ENCODE data around the gene CD37.
"Not testable (repeated sequence)": the region's sequence is repeated elsewhere in the genome, so short reads cannot be mapped to it uniquely, and the experiment has no call there.

The CD37 gene

DNA sequence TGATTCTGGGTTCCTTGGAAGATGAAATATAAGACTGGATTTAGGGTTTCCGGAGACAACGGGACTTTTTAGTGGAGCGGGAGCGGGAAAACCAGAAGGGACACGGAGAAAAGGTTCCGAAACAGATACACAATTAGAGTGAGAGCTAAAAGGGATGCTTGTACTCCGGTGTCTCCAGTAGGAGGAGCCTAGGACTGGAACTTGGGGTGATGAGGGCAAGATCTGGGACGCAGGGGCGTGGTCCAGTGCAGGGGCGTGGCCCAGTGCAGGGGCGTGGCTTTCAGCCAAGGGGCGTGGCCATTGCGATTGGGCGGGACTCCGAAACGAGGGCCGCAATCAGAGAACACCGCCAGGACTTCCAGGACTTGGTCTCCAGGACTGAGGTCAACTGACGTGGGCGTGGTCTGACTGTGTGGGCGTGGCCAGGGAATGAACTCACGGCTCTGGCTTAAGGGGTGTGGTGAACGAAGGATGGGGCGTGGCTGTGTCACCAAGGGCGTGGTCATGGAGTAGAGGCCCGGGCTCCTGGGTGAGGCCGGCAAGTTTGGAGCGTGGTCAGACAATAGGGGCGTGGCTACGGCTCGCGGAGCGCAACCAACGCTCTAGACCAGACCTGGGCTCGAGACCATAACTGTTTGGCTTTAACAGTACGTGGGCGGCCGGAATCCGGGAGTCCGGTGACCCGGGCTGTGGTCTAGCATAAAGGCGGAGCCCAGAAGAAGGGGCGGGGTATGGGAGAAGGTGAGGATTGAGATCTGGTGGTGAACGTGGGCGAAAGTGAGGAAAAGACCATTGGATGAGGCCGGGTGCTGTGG, 28.3 kb downstream of the CD37 start, which contains the start of gene DKKL1:
DKKL1 (plus strand) TSS at position 610 of the 815 bp plus-strand sequence; CDS start at position 732, 122 bp downstream.
- TF ChIP-seq, protein P1, sequence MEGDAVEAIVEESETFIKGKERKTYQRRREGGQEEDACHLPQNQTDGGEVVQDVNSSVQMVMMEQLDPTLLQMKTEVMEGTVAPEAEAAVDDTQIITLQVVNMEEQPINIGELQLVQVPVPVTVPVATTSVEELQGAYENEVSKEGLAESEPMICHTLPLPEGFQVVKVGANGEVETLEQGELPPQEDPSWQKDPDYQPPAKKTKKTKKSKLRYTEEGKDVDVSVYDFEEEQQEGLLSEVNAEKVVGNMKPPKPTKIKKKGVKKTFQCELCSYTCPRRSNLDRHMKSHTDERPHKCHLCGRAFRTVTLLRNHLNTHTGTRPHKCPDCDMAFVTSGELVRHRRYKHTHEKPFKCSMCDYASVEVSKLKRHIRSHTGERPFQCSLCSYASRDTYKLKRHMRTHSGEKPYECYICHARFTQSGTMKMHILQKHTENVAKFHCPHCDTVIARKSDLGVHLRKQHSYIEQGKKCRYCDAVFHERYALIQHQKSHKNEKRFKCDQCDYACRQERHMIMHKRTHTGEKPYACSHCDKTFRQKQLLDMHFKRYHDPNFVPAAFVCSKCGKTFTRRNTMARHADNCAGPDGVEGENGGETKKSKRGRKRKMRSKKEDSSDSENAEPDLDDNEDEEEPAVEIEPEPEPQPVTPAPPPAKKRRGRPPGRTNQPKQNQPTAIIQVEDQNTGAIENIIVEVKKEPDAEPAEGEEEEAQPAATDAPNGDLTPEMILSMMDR (IDR thresholded peaks at IDR 0.05; ENCODE audit: borderline replicate concordance, insufficient read depth, low read depth, low read length) = no peak
- no peak within 1 kb of the TSS for H3K4me3 ChIP-seq (ENCODE audit: low read depth, low read length)

DNA sequence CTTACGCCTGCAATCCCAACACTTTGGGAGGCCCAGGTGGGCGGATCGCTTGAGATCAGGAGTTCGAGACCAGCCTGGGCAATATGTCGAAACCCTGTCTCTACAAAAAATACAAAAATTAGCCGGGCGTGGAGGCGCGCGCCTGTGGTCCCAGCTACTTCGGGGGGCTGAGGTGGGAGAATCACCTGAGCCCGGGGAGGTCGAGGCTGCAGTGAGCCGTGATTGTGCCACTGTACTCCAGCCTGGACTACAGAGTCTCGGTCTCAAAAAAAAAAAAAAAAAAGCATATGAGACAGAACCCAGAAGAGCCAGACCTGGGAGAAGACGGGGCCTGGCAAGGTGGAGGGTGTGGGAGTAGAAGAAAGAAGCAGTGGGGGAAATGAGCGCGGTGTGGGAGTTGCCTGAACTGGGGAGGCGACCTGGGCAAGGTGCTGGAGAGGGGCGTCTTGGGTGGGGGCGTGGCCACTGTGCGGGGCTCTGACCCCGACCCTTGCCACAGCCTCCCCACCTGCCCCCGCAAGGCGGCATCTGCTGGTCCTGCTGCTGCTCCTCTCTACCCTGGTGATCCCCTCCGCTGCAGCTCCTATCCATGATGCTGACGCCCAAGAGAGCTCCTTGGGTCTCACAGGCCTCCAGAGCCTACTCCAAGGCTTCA, 29.0 kb downstream of the CD37 start:
- no peak overlapping the region for H3K4me3 ChIP-seq (ENCODE audit: low read depth, low read length)
- TF ChIP-seq, protein P1 (IDR thresholded peaks at IDR 0.05; ENCODE audit: borderline replicate concordance, insufficient read depth, low read depth, low read length) = no peak

DNA sequence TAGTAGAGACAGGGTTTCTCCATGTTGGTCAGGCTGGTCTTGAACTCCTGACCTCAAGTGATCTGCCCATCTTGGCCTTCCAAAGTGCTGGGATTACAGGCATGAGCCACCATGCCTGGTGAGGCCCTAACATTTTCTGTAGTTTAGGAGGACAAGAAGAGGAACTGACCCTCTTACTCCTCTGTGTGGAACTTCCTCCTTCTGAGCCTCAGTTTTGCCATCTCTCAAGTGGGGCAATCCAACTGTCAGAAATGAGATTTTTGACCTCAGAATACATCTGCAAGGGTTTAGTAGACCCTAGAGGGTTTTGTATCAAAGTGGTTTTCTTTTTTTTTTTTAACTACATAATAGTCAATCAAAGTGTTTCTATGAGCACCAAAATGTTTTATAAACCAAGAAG, 30.9 kb downstream of the CD37 start:
- no peak overlapping the region for H3K4me3 ChIP-seq (ENCODE audit: low read depth, low read length)

DNA sequence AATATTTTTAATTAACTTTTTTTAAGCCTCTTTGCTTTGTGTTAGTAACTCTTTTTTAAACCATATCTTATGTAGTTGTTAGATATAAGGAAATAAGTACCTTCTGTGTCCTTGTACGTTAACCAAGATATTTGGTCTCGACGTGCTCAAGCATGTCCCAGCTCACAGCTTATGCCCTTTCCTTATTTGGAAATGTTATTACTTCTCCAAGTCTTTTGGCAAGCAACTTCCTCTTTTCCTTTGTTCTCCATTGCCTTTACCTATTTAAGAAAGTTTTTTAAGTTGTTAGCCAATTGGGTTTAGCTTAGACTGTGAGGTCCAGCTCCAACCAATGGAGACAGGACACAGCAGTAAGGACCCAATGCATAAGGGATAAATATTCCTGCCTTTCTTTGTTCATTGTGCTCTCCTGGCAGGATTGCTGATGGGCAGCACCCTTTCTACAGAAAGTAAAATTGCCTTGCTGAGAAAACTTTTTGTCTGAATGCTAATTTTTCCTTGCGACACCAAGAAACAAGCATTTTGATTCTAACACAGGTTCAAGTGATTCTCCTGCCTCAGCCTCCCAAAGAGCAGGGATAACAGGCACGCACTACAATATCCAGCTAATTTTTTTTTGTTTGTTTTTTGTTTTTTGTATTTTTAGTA, 33.6 kb downstream of the CD37 start:
- TF ChIP-seq, protein P1 (IDR thresholded peaks at IDR 0.05; ENCODE audit: borderline replicate concordance, insufficient read depth, low read depth, low read length) = no peak
- H3K4me3 ChIP-seq (ENCODE audit: low read depth, low read length) = no peak overlapping the region

More for the DNA sequence above, 30.9 kb downstream of the CD37 start:
- TF ChIP-seq, protein P1 (IDR thresholded peaks at IDR 0.05; ENCODE audit: borderline replicate concordance, insufficient read depth, low read depth, low read length) = no peak

DNA sequence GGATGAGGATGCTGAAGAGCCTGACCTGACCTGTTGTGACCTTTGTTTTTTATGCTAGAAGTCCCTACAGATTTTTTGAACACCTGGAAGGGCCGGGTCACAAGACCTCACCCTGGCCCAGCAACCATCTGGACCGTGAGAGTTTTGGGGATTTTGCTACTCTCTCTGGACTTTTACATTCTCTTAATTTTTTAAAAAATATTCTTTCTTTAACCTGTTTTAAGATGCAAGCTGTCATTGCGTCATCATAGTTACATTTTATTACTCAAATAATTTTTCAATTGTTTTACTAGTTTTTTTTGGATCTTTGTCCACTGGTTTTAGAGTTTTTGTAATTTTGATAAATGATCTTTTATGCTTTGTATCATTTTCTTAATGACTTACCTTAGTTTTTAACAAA, 36.0 kb downstream of the CD37 start:
- TF ChIP-seq, protein P1 (IDR thresholded peaks at IDR 0.05; ENCODE audit: borderline replicate concordance, insufficient read depth, low read depth, low read length) = no peak
- H3K4me3 ChIP-seq (ENCODE audit: low read depth, low read length) = no peak overlapping the region

DNA sequence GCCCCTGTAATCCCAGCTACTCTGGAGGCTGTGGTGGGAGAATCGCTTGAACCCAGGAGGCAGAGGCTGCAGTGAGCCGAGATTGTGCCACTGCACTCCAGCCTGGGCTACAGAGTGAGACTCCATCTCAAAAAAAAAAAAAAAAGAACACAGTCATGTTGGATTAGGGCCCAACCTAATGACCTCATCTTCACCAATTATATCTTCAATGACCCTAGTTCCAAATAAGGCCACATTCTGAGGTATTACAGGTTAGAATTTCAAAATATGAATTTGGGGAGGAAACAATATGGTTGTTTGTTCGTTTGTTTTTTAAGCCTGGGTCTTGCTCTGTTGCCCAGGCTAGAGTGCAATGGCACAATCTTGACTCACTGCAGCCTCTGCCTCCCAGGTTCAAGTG, 38.0 kb downstream of the CD37 start:
- H3K4me3 ChIP-seq (ENCODE audit: low read depth, low read length) = not testable (repeated sequence)

DNA sequence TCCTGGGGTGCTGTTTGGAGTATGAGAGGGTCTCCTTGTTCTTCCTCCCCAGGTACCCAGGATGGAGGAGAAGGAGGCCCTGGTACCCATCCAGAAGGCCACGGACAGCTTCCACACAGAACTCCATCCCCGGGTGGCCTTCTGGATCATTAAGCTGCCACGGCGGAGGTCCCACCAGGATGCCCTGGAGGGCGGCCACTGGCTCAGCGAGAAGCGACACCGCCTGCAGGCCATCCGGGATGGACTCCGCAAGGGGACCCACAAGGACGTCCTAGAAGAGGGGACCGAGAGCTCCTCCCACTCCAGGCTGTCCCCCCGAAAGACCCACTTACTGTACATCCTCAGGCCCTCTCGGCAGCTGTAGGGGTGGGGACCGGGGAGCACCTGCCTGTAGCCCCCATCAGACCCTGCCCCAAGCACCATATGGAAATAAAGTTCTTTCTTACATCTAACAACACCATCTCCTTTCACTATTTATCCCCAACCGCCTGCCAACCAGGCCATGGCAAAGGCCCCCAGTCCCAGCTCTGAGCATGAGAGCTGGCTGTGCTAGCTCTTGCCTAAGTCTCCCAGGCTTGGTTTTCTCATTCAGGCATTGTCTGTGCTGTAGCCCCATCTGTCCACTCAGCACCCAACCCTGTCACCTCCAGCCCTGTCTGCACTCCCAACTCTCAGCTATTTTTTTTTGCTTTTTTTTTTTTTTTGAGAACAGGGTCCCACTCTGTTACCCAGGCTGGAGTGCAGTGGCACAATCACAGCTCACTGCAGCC, 39.6 kb downstream of the CD37 start:
- TF ChIP-seq, protein P1 (IDR thresholded peaks at IDR 0.05; ENCODE audit: borderline replicate concordance, insufficient read depth, low read depth, low read length) = no peak
- H3K4me3 ChIP-seq (ENCODE audit: low read depth, low read length) = no peak overlapping the region
